Gastroesophageal sphincter (tissue), 4 donors: ENCODE data around the gene SEMA3C. TPM values are rescaled to one million over a fixed set of nuclear protein-coding genes. Genes with fewer than 3 reads are reported as not detected.

Experiments
- ATAC-seq: fragments of 150-250 bp; one replicate; pipeline ENCODE4 v1.9.1; 2016; ENCODE audit warnings: mild to moderate bottlenecking, moderate library complexity
- H3K27ac ChIP-seq, 4 donors: fragments of 200-600 bp; sonication (generic) in 3 of 4; 1 replicate in 3 of 4; 2 replicates in 1 of 4; pipeline ENCODE4 v1.5.1; 2016 to 2019
- H3K27me3 ChIP-seq: fragments of 200-600 bp; sonication (generic); one replicate; pipeline ENCODE4 v1.5.1; 2019
- H3K36me3 ChIP-seq, 2 donors: fragments of 200-600 bp; sonication (generic); one replicate each; pipeline ENCODE4 v1.5.1; 2019; ENCODE audit warnings: control low read depth in 1 of 2
- H3K4me1 ChIP-seq, 3 donors: fragments of 200-600 bp; sonication (generic); 1 replicate in 2 of 3; 2 replicates in 1 of 3; pipeline ENCODE4 v1.5.1; 2016 to 2019; ENCODE audit warnings: control low read depth in 2 of 3
- H3K4me3 ChIP-seq, 2 donors: fragments of 200-600 bp; sonication (generic); one replicate each; pipeline ENCODE4 v1.5.1; 2019; ENCODE audit warnings: mild to moderate bottlenecking in 1 of 2, moderate library complexity in 1 of 2
- H3K9me3 ChIP-seq, 3 donors: fragments of 200-600 bp; sonication (generic); one replicate each; pipeline ENCODE4 v1.5.1; 2017 to 2019; ENCODE audit warnings: control low read depth in 2 of 3
- EP300 ChIP-seq: sonication (generic); formaldehyde crosslinking; IDR thresholded peaks from one replicate; pipeline ENCODE4 v1.6.1; 2017; ENCODE audit warnings: antibody characterized with exemption, mild to moderate bottlenecking
- POLR2A ChIP-seq, 2 donors: fragments of 450-650 bp; IDR thresholded peaks; one replicate each; pipeline ENCODE4 v1.6.1; 2017; ENCODE audit warnings: antibody characterized with exemption in 2 of 2, mild to moderate bottlenecking in 2 of 2, moderate library complexity in 1 of 2
- POLR2AphosphoS5 ChIP-seq: sonication (generic); formaldehyde crosslinking; IDR thresholded peaks from one replicate; pipeline ENCODE4 v1.6.1; 2017; ENCODE audit warnings: antibody characterized with exemption
- WGBS, 2 donors: methylation state at CpG; one replicate each; pipeline ENCODE4 v1.1.5; 2018; ENCODE audit warnings: low coverage in 1 of 2; 5-methylcytosine and 5-hydroxymethylcytosine counted together
- total RNA-seq, 4 donors: library from RNA; depleted of rRNA; stranded (reverse); fragments of >200 nt; gene quantifications; one replicate each; pipeline ENCODE4 v1.1.0, GENCODE V29; 2016
- TF ChIP-seq, protein P1 (sequence below), 4 experiments: fragments of 200-600 bp in 2 of 4; fragments of 450-650 bp in 2 of 4; sonication (generic) in 1 of 4; IDR thresholded peaks; one replicate each; pipeline ENCODE4 v1.5.1; 2017 to 2019; ENCODE audit warnings: antibody characterized with exemption in 4 of 4, mild to moderate bottlenecking in 2 of 4, moderate library complexity in 2 of 4

SEMA3C gene
- total RNA-seq, 4 donors from 2014 or later, result 115 to 189 (median 160) TPM

GRCh38 chr7:80869106-80869784 is 49.6 kb downstream of the SEMA3C start:
- 53 to 60% methylated on average over 4 of the region's 4 CpGs for WGBS, 2 donors
- H3K4me1 ChIP-seq, result peaks cover 0 to 26% (median 0%) of the 10 kb centered on the region in 3 donors
- no peaks in the 10 kb centered on the region for H3K36me3 ChIP-seq
- no peak for ATAC-seq
- H3K9me3 ChIP-seq, result no peaks in the 10 kb centered on the region
- H3K27ac ChIP-seq, result peak overlapping the region; percentile 11 to 52 (median 34)
- H3K4me3 ChIP-seq, result no peak overlapping the region
- TF ChIP-seq POLR2A (IDR thresholded peaks at IDR 0.05) (no peak), POLR2AphosphoS5 (no peak), EP300 (no peak)
- TF ChIP-seq, protein P1, sequence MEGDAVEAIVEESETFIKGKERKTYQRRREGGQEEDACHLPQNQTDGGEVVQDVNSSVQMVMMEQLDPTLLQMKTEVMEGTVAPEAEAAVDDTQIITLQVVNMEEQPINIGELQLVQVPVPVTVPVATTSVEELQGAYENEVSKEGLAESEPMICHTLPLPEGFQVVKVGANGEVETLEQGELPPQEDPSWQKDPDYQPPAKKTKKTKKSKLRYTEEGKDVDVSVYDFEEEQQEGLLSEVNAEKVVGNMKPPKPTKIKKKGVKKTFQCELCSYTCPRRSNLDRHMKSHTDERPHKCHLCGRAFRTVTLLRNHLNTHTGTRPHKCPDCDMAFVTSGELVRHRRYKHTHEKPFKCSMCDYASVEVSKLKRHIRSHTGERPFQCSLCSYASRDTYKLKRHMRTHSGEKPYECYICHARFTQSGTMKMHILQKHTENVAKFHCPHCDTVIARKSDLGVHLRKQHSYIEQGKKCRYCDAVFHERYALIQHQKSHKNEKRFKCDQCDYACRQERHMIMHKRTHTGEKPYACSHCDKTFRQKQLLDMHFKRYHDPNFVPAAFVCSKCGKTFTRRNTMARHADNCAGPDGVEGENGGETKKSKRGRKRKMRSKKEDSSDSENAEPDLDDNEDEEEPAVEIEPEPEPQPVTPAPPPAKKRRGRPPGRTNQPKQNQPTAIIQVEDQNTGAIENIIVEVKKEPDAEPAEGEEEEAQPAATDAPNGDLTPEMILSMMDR (IDR thresholded peaks at IDR 0.05), result no peak
- H3K27me3 ChIP-seq, result no peaks in the 10 kb centered on the region

GRCh38 chr7:80868566-80868965 is 50.3 kb downstream of the SEMA3C start:
- TF ChIP-seq EP300 (no peak), POLR2AphosphoS5 (no peak), POLR2A (IDR thresholded peaks at IDR 0.05) (no peak)
- TF ChIP-seq, protein P1 (IDR thresholded peaks at IDR 0.05), result no peak
- Histone ChIP-seq H3K4me3 (no peak overlapping the region), H3K4me1 (peaks cover 0 to 26% (median 0%) of the 10 kb centered on the region in 3 donors), H3K36me3 (no peaks in the 10 kb centered on the region), H3K27ac (peak overlapping the region in 1 of 4 donors; percentile 12), H3K9me3 (no peaks in the 10 kb centered on the region), H3K27me3 (no peaks in the 10 kb centered on the region)
- ATAC-seq, result no peak
- WGBS, 2 donors, result 65 to 90% methylated on average over 1 of the region's 1 CpG

DNA sequence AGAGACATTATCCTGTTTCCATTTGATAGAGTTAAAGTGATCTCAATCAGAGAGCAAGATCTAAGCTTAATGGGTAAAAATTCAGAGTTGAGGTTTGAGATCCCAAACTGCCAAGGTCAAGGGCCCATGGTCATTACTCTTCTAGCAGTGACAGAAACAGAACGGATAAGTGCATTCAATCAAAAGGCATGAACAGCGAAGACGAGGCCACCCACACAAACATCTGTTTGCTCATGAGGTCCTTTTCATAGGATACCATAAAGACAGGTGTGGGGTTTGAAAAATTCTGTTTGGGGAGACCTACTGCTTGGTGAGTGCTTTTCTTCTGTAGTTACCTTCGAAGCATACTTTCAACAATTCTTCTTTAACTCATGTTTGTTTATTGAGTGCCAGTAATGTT is 58.3 kb downstream of the SEMA3C start:
- Histone ChIP-seq H3K4me3 (no peak overlapping the region), H3K9me3 (no peaks in the 10 kb centered on the region), H3K4me1 (peaks cover 0 to 57% (median 6%) of the 10 kb centered on the region in 3 donors), H3K27me3 (no peaks in the 10 kb centered on the region), H3K27ac (peak overlapping the region; percentile 29 to 83 (median 71)), H3K36me3 (no peaks in the 10 kb centered on the region)
- 57 to 86% methylated on average over 4 of the region's 4 CpGs for WGBS, 2 donors
- no peak for ATAC-seq
- TF ChIP-seq POLR2AphosphoS5 (no peak), POLR2A (IDR thresholded peaks at IDR 0.05) (no peak), EP300 (no peak)
- TF ChIP-seq, protein P1 (IDR thresholded peaks at IDR 0.05), result no peak

DNA sequence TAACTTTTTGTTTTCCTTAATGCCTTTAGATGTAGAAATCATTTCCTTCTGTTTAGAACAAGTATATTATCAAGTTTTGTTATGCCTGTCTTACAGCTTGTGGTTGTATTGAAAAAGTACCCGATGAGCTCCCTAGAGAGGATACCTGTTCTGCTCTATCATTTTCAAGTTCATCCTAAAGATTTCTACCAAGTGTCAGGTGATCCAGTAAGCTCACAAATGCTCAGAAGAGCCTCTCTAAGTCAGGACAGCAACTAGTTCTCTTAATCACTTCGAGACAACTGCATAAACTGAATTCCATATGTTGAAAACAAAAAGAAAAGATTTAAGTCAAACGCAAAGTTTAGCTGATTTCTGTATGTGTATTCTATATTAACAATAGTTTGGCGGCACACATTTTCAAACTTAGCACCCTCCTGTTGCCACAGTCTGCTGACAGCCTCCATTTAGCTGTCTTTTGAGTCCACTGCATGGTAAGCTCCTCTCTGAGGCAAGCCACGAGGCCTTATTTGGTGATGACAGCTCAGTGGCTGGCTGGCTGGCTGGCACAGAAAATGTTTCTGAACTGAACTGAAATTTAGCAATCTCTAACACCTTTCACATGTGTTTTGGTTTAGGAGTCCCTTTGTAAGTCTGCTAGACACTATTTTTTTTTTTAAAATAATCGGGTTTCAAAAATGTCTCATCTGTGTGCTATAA is 59.4 kb downstream of the SEMA3C start:
- Histone ChIP-seq H3K4me3 (no peak overlapping the region), H3K27me3 (no peaks in the 10 kb centered on the region), H3K36me3 (no peaks in the 10 kb centered on the region), H3K4me1 (peaks cover 0 to 62% (median 6%) of the 10 kb centered on the region in 3 donors), H3K27ac (peak overlapping the region; percentile 81 to 96 (median 84)), H3K9me3 (no peaks in the 10 kb centered on the region)
- TF ChIP-seq, protein P1 (IDR thresholded peaks at IDR 0.05), result peak in 1 of 4 experiments; percentile 8
- TF ChIP-seq POLR2AphosphoS5, result peak; percentile 56
- no peak for TF ChIP-seq EP300
- no peak for TF ChIP-seq POLR2A (IDR thresholded peaks at IDR 0.05)
- WGBS, 2 donors, result 12 to 29% methylated on average over 6 of the region's 6 CpGs
- peak; percentile 92 for ATAC-seq
